Measurements from ENCODE around the gene ARL16.
A peak's percentile ranks its signal among the peaks of the same experiment; 100 is the strongest.

The ARL16 gene

DNA sequence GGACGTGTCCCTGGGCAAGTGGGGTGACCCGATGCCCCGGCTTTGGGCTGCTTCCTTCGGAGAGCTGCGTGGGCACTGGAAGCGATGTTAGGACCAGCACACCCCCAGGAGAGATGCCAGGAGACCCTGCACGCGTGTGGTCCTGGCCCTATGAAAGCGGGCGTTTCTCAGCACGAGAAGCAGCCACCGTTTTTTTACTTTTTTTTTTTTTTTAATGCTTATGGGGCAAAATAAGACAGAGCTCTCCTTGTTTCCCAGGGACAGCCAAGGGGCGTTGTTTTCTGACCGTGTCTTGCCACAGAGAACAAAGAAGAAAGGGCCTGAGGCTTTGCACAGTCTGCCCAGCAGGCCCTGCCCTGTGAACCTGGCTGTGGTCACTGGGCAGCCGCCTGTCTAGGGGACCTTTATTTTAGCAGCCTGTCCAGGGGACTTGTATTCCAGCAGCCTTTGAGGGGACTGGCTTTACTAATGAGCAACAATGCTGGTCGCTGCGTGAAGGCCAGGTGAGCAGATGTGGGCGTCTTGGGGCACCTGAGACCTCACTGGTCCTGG, 29.5 kb upstream of the ARL16 start:
- Histone ChIP-seq H3K4me1 (ENCODE audit: control insufficient read depth, low read depth, low read length) (peaks cover 6% of the 10 kb centered on the region), H4K8ac (ENCODE audit: low read depth, low read length) (no peak overlapping the region), H3K18ac (ENCODE audit: low read length) (no peak overlapping the region), H2BK15ac (replicated peaks; ENCODE audit: low read depth) (no peak overlapping the region), H3K79me2 (ENCODE audit: control insufficient read depth, insufficient read depth, low read length) (no peaks in the 10 kb centered on the region), H2BK5ac (ENCODE audit: low read length) (no peak overlapping the region), H3K56ac (ENCODE audit: low read length) (peak overlapping the region; percentile 87), H3K9ac (ENCODE audit: low read length) (peak overlapping the region; percentile 85), H2AK5ac (ENCODE audit: low read length) (no peak overlapping the region), H4K5ac (ENCODE audit: low read length) (no peak overlapping the region), H3K23ac (ENCODE audit: low read length) (no peak overlapping the region), H3K27ac (ENCODE audit: low read depth, low read length) (no peak overlapping the region), H2BK120ac (ENCODE audit: low read depth, low read length) (no peak overlapping the region), H3K4ac (ENCODE audit: low read depth, low read length) (no peak overlapping the region), H3K27me3 (ENCODE audit: insufficient read depth, low read length, poor library complexity) (no peaks in the 10 kb centered on the region), H3K4me2 (ENCODE audit: low read length) (peak overlapping the region; percentile 86), H3K79me1 (ENCODE audit: low read length) (peaks cover 3% of the 10 kb centered on the region), H3K36me3 (ENCODE audit: control insufficient read depth, insufficient read depth, low read length) (no peaks in the 10 kb centered on the region), H3K4me3 (ENCODE audit: low read length) (peak overlapping the region; percentile 72)
- no peak for DNase-seq
- WGBS (ENCODE audit: extremely low coverage, insufficient coverage, low lambda C conversion rate), result no CpG with 5 or more reads among the region's 18 CpGs

DNA sequence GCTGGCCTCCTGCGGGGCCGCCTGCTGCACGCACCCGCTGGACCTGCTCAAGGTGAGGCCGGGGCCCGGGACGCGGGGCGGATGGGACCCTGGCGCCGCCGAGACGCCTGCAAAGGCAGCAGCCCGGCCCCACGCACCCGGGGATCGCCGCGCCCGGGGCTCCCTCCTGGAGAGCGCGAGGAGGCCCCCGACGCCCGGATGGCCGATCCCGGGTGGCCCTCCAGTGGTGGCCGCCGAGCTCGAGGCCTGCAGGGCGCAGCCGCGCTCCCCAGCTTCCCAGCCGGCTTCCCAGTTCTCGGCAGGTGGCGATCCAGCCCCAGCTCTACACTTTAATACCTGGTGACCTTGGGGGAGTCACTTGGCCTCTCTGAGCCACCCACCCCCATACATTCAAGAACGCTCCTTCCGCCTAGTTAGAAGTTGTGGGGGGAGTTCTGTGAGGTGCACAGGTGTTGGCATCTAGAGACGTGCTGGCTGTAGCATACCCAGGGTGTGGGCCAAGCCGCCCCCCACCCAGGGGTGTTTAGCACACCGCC, 28.9 kb upstream of the ARL16 start:
- Histone ChIP-seq H3K27ac (ENCODE audit: low read depth, low read length) (no peak overlapping the region), H2AK5ac (ENCODE audit: low read length) (no peak overlapping the region), H4K8ac (ENCODE audit: low read depth, low read length) (no peak overlapping the region), H3K4me2 (ENCODE audit: low read length) (peak overlapping the region; percentile 86), H3K9ac (ENCODE audit: low read length) (peak overlapping the region; percentile 85), H2BK5ac (ENCODE audit: low read length) (no peak overlapping the region), H3K79me1 (ENCODE audit: low read length) (peaks cover 3% of the 10 kb centered on the region), H2BK15ac (replicated peaks; ENCODE audit: low read depth) (no peak overlapping the region), H3K36me3 (ENCODE audit: control insufficient read depth, insufficient read depth, low read length) (no peaks in the 10 kb centered on the region), H3K56ac (ENCODE audit: low read length) (peak overlapping the region; percentile 87), H3K4me3 (ENCODE audit: low read length) (peak overlapping the region; percentile 72), H3K79me2 (ENCODE audit: control insufficient read depth, insufficient read depth, low read length) (no peaks in the 10 kb centered on the region), H3K18ac (ENCODE audit: low read length) (no peak overlapping the region), H3K27me3 (ENCODE audit: insufficient read depth, low read length, poor library complexity) (no peaks in the 10 kb centered on the region), H3K23ac (ENCODE audit: low read length) (peak overlapping the region; percentile 7), H2BK120ac (ENCODE audit: low read depth, low read length) (no peak overlapping the region), H4K5ac (ENCODE audit: low read length) (no peak overlapping the region), H3K4ac (ENCODE audit: low read depth, low read length) (peak overlapping the region; percentile 71), H3K4me1 (ENCODE audit: control insufficient read depth, low read depth, low read length) (peaks cover 6% of the 10 kb centered on the region)
- WGBS (ENCODE audit: extremely low coverage, insufficient coverage, low lambda C conversion rate), result no CpG with 5 or more reads among the region's 41 CpGs
- peak; percentile 48 for DNase-seq

DNA sequence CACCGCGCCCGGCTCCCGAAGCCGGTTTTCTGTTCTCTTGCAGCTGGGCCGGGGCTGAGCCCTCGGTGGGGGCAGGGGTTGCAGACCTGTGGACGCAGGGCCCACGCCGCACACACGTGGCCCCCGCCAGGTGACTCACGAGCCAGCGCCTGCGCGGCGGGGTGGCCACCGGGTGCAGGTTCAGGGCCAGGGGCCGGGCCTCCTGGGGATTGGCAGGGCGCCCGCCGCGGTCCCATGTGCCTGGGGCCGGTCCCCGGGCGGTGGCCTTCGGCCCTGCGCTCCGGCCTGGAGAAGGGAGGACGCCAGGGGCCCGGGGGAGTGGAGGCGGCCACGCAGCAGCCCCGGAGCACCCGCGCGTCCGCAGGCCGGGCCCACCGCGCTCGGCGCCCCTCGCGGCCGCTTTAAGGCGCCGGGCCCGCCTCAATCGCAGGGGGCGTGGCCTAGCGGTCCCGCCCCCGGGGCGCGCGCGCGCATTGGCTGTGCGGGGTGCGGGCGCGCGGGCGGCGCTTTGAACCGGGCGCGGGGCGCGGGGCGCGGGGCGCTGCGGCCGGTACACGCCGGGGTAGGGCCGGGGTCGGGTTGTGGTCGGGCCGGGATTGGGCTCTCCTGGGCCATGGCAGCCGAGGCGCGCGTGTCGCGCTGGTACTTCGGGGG, 28.3 kb upstream of the ARL16 start, which contains the start of gene SLC25A10:
SLC25A10 (plus strand) TSS at position 471 of the 654 bp plus-strand sequence; CDS start at position 614, 143 bp downstream.
- Histone ChIP-seq H3K4me3 (ENCODE audit: low read length) (peak within 1 kb of the TSS; percentile 72), H3K27ac (ENCODE audit: low read depth, low read length) (no peak within 1 kb of the TSS), H3K4me2 (ENCODE audit: low read length) (peak within 1 kb of the TSS; percentile 86), H2BK120ac (ENCODE audit: low read depth, low read length) (no peak within 1 kb of the TSS), H3K4ac (ENCODE audit: low read depth, low read length) (peak within 1 kb of the TSS; percentile 71), H2AK5ac (ENCODE audit: low read length) (no peak within 1 kb of the TSS), H3K9ac (ENCODE audit: low read length) (peak within 1 kb of the TSS; percentile 85), H3K27me3 (ENCODE audit: insufficient read depth, low read length, poor library complexity) (no peaks in the 10 kb centered on the region), H3K18ac (ENCODE audit: low read length) (peak within 1 kb of the TSS; percentile 11), H3K36me3 (ENCODE audit: control insufficient read depth, insufficient read depth, low read length) (no peaks in the 10 kb centered on the region), H3K23ac (ENCODE audit: low read length) (peak within 1 kb of the TSS; percentile 80), H2BK5ac (ENCODE audit: low read length) (no peak within 1 kb of the TSS), H4K5ac (ENCODE audit: low read length) (no peak within 1 kb of the TSS), H2BK15ac (replicated peaks; ENCODE audit: low read depth) (no peak within 1 kb of the TSS), H3K79me2 (ENCODE audit: control insufficient read depth, insufficient read depth, low read length) (no peaks in the 10 kb centered on the region), H3K56ac (ENCODE audit: low read length) (peak within 1 kb of the TSS; percentile 87), H3K79me1 (ENCODE audit: low read length) (peaks cover 3% of the 10 kb centered on the region), H3K4me1 (ENCODE audit: control insufficient read depth, low read depth, low read length) (peaks cover 6% of the 10 kb centered on the region), H4K8ac (ENCODE audit: low read depth, low read length) (no peak within 1 kb of the TSS)
- WGBS (ENCODE audit: extremely low coverage, insufficient coverage, low lambda C conversion rate), result no CpG with 5 or more reads among the region's 89 CpGs
- DNase-seq, result peak; percentile 72

DNA sequence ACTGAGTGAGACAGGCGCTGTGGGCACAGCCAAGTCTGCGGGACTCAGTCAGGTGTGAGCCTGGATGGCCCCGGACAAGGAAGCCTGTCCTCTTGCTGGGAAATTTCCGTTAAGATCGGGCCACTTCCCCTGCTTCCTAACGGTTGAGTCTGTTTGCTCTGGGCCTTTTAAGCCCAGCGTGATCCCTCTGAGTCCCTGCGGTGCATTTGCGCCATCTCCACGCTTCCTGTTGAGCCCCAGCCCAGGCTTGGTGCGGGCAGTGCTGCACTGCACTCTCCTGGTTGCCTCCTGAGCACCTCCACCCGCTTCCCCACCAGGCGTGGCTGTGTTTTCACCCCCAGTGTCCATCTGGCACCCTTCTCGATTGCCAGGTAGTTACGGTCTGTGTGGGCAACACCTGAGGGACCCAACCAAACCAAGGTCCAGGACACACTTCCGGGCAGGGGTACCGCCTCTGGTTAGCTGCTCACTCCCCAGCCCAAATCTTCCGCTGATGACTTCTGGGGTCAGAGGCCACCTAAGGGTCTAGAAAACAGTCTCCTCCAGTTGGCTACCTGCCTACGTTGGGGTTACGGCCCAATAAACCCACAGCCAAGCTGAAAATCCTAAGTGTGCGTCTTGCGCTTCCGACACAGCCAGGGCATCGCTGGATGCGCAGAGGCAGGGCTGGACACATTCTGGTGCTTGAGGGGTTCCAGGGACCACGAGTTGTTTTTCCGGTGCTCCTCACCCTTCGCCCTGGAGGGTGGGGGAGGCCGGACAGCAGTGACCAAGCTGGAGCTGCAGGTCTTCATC, 27.1 kb upstream of the ARL16 start:
- H3K27me3 ChIP-seq (ENCODE audit: insufficient read depth, low read length, poor library complexity), result no peaks in the 10 kb centered on the region
- no peak overlapping the region for H2AK5ac ChIP-seq (ENCODE audit: low read length)
- peak overlapping the region; percentile 75 for H3K56ac ChIP-seq (ENCODE audit: low read length)
- H3K79me1 ChIP-seq (ENCODE audit: low read length), result peaks cover 3% of the 10 kb centered on the region
- DNase-seq, result peak; percentile 51
- no peak overlapping the region for H3K27ac ChIP-seq (ENCODE audit: low read depth, low read length)
- H2BK15ac ChIP-seq (replicated peaks; ENCODE audit: low read depth), result no peak overlapping the region
- no peaks in the 10 kb centered on the region for H3K79me2 ChIP-seq (ENCODE audit: control insufficient read depth, insufficient read depth, low read length)
- H4K5ac ChIP-seq (ENCODE audit: low read length), result no peak overlapping the region
- H3K9ac ChIP-seq (ENCODE audit: low read length), result peak overlapping the region; percentile 47
- no peak overlapping the region for H4K8ac ChIP-seq (ENCODE audit: low read depth, low read length)
- peak overlapping the region; percentile 80 for H3K23ac ChIP-seq (ENCODE audit: low read length)
- no peaks in the 10 kb centered on the region for H3K36me3 ChIP-seq (ENCODE audit: control insufficient read depth, insufficient read depth, low read length)
- WGBS (ENCODE audit: extremely low coverage, insufficient coverage, low lambda C conversion rate), result no CpG with 5 or more reads among the region's 29 CpGs
- H3K18ac ChIP-seq (ENCODE audit: low read length), result no peak overlapping the region
- no peak overlapping the region for H3K4ac ChIP-seq (ENCODE audit: low read depth, low read length)
- H3K4me2 ChIP-seq (ENCODE audit: low read length), result peak overlapping the region; percentile 2
- no peak overlapping the region for H3K4me3 ChIP-seq (ENCODE audit: low read length)
- no peak overlapping the region for H2BK120ac ChIP-seq (ENCODE audit: low read depth, low read length)
- H3K4me1 ChIP-seq (ENCODE audit: control insufficient read depth, low read depth, low read length), result peaks cover 6% of the 10 kb centered on the region
- no peak overlapping the region for H2BK5ac ChIP-seq (ENCODE audit: low read length)

DNA sequence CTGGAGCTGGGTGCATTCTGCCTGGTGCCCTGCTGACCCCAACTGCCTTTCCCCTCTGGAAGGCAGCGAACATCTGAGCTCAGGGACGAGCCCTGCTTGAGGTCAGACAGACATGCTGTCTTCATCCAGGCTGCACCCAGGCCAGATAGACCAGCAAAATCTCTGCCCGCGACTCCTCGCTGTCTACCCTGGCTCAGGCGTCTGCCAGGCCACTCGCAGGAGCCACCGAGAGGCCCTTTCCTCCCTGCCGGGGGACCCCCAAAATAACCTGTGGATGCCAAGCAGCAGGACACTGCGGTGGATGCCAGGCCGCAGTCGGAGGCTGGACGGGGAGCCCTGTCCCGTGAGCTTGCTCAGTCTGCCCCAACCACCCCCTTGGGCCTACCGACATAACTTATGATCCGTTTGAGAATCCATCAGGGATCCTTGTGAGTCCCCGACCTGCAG, 25.2 kb upstream of the ARL16 start:
- Histone ChIP-seq H3K79me2 (ENCODE audit: control insufficient read depth, insufficient read depth, low read length) (peaks cover 10% of the 10 kb centered on the region), H4K5ac (ENCODE audit: low read length) (no peak overlapping the region), H2AK5ac (ENCODE audit: low read length) (no peak overlapping the region), H2BK5ac (ENCODE audit: low read length) (no peak overlapping the region), H4K8ac (ENCODE audit: low read depth, low read length) (no peak overlapping the region), H2BK120ac (ENCODE audit: low read depth, low read length) (no peak overlapping the region), H3K79me1 (ENCODE audit: low read length) (peaks cover 11% of the 10 kb centered on the region), H3K27ac (ENCODE audit: low read depth, low read length) (no peak overlapping the region), H3K4me3 (ENCODE audit: low read length) (no peak overlapping the region), H3K18ac (ENCODE audit: low read length) (no peak overlapping the region), H3K4me1 (ENCODE audit: control insufficient read depth, low read depth, low read length) (peaks cover 6% of the 10 kb centered on the region), H3K4me2 (ENCODE audit: low read length) (no peak overlapping the region), H3K23ac (ENCODE audit: low read length) (no peak overlapping the region), H2BK15ac (replicated peaks; ENCODE audit: low read depth) (no peak overlapping the region), H3K56ac (ENCODE audit: low read length) (no peak overlapping the region), H3K4ac (ENCODE audit: low read depth, low read length) (no peak overlapping the region), H3K36me3 (ENCODE audit: control insufficient read depth, insufficient read depth, low read length) (peaks cover 1% of the 10 kb centered on the region), H3K9ac (ENCODE audit: low read length) (no peak overlapping the region), H3K27me3 (ENCODE audit: insufficient read depth, low read length, poor library complexity) (no peaks in the 10 kb centered on the region)
- no CpG with 5 or more reads among the region's 17 CpGs for WGBS (ENCODE audit: extremely low coverage, insufficient coverage, low lambda C conversion rate)
- DNase-seq, result no peak
